ENCODE data around the gene PDE6B. TPM values are rescaled to one million over a fixed set of nuclear protein-coding genes. Genes with fewer than 3 reads are reported as not detected.

PDE6B gene
- total RNA-seq, 1 experiment from 2014 or later, result not detected

DNA sequence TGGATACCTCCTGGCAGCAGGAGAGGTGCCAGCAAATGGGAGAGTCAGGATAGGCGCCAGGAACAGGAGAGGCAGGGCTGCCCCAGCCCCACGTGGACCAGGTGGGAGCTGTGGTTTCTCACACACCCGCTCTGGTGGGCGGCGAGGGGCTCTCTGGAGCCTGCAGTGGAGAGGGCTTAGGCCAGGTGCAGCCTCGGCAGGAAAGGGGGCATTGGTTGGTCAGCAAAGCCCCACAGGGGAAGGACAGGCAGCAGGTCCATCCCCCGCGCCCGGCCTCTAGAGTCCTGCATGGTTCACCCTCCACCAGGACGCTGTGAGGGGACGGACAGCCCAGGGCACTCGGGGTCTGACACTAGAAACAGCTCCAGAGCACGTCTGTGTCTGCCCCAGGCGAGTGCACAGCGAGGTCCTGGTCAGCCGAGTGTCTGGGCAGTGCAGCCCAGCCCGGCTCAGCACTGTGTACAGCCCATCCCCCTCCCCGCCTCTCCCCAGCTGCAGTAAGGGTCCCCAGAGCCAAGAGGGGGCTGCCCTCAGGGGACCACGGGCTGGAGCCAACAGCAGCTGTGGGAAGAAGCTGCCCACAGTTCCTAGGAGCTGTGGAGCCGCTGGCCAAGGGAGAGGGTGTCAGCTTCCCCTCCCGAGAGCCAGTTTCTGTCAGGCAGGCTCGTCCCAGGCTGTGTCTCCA, 40.5 kb downstream of the PDE6B start:
- H4K20me1 ChIP-seq (ENCODE audit: low read length), result no peaks in the 10 kb centered on the region
- H3K4me2 ChIP-seq (ENCODE audit: low read length), result no peak overlapping the region
- ChIA-PET POLR2A (ENCODE audit: unreplicated experiment) (no interaction called here), CTCF (no interaction called here)
- H3K9ac ChIP-seq (ENCODE audit: low read length), result no peak overlapping the region
- H3K4me1 ChIP-seq (ENCODE audit: insufficient read depth, low read length), result no peaks in the 10 kb centered on the region
- no peaks in the 10 kb centered on the region for H3F3A ChIP-seq (ENCODE audit: low read length, unreplicated experiment)
- no peak overlapping the region for H3K4me3 ChIP-seq (ENCODE audit: low read length)
- no peaks in the 10 kb centered on the region for H3K36me3 ChIP-seq (ENCODE audit: low read depth, low read length)
- ATAC-seq (peak; percentile 35), DNase-seq (no peak)
- H2AFZ ChIP-seq (ENCODE audit: low read length), result no peak overlapping the region
- H3K27ac ChIP-seq (ENCODE audit: low read length), result no peak overlapping the region
- BruUV-seq (replicated peaks), result no TSS peak
- TF ChIP-seq, protein P1, sequence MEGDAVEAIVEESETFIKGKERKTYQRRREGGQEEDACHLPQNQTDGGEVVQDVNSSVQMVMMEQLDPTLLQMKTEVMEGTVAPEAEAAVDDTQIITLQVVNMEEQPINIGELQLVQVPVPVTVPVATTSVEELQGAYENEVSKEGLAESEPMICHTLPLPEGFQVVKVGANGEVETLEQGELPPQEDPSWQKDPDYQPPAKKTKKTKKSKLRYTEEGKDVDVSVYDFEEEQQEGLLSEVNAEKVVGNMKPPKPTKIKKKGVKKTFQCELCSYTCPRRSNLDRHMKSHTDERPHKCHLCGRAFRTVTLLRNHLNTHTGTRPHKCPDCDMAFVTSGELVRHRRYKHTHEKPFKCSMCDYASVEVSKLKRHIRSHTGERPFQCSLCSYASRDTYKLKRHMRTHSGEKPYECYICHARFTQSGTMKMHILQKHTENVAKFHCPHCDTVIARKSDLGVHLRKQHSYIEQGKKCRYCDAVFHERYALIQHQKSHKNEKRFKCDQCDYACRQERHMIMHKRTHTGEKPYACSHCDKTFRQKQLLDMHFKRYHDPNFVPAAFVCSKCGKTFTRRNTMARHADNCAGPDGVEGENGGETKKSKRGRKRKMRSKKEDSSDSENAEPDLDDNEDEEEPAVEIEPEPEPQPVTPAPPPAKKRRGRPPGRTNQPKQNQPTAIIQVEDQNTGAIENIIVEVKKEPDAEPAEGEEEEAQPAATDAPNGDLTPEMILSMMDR (conservative IDR thresholded peaks at IDR 0.05; ENCODE audit: low read depth, low read length), result no peak
- TF ChIP-seq EZH2 (IDR thresholded peaks at IDR 0.05; ENCODE audit: low read length, unreplicated experiment) (no peak), EZH2phosphoT487 (IDR thresholded peaks at IDR 0.05; ENCODE audit: borderline replicate concordance, low read length) (no peak)
- intact Hi-C loops (cut with micrococcal nuclease), result no loop called here
- H3K27me3 ChIP-seq (ENCODE audit: low read length), result no peaks in the 10 kb centered on the region
- H3K79me2 ChIP-seq (ENCODE audit: low read length), result no peaks in the 10 kb centered on the region
- no peaks in the 10 kb centered on the region for H3K9me3 ChIP-seq (ENCODE audit: low read length)
- H3K9me2 ChIP-seq (replicated peaks; ENCODE audit: low read length), result no peaks in the 10 kb centered on the region

DNA sequence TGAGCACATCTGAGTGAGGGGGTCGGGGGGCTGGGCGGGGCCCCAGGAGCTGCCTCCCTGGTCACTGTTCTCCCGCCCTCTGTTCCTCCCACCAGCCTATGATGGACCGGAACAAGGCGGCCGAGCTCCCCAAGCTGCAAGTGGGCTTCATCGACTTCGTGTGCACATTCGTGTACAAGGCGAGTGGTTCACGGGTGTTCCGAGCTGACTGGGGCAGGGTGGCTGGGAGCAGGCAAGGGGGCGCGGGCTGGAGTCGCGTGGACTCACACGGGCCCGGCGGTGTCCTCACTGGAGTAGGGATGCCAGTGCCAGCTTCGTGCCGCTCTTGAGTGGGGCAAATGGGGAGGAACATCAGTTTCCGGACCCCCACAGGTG, 41.0 kb downstream of the PDE6B start:
- no peaks in the 10 kb centered on the region for H3F3A ChIP-seq (ENCODE audit: low read length, unreplicated experiment)
- intact Hi-C loops (cut with micrococcal nuclease), result no loop called here
- TF ChIP-seq, protein P1 (conservative IDR thresholded peaks at IDR 0.05; ENCODE audit: low read depth, low read length), result no peak
- TF ChIP-seq EZH2phosphoT487 (IDR thresholded peaks at IDR 0.05; ENCODE audit: borderline replicate concordance, low read length) (no peak), EZH2 (IDR thresholded peaks at IDR 0.05; ENCODE audit: low read length, unreplicated experiment) (no peak)
- no peak overlapping the region for H3K4me2 ChIP-seq (ENCODE audit: low read length)
- no peak for ATAC-seq
- H3K4me3 ChIP-seq (ENCODE audit: low read length), result no peak overlapping the region
- no peak overlapping the region for H2AFZ ChIP-seq (ENCODE audit: low read length)
- no peaks in the 10 kb centered on the region for H3K79me2 ChIP-seq (ENCODE audit: low read length)
- H3K27ac ChIP-seq (ENCODE audit: low read length), result no peak overlapping the region
- DNase-seq, result no peak
- no peaks in the 10 kb centered on the region for H4K20me1 ChIP-seq (ENCODE audit: low read length)
- ChIA-PET POLR2A (ENCODE audit: unreplicated experiment) (no interaction called here), CTCF (no interaction called here)
- no peak overlapping the region for H3K9ac ChIP-seq (ENCODE audit: low read length)
- no peaks in the 10 kb centered on the region; the same call in 1 of the 2 replicates for H3K36me3 ChIP-seq (ENCODE audit: low read depth, low read length)
- BruUV-seq (replicated peaks), result no TSS peak
- no peaks in the 10 kb centered on the region for H3K9me3 ChIP-seq (ENCODE audit: low read length)
- no peaks in the 10 kb centered on the region for H3K4me1 ChIP-seq (ENCODE audit: insufficient read depth, low read length)
- H3K27me3 ChIP-seq (ENCODE audit: low read length), result no peaks in the 10 kb centered on the region
- no peaks in the 10 kb centered on the region for H3K9me2 ChIP-seq (replicated peaks; ENCODE audit: low read length)

DNA sequence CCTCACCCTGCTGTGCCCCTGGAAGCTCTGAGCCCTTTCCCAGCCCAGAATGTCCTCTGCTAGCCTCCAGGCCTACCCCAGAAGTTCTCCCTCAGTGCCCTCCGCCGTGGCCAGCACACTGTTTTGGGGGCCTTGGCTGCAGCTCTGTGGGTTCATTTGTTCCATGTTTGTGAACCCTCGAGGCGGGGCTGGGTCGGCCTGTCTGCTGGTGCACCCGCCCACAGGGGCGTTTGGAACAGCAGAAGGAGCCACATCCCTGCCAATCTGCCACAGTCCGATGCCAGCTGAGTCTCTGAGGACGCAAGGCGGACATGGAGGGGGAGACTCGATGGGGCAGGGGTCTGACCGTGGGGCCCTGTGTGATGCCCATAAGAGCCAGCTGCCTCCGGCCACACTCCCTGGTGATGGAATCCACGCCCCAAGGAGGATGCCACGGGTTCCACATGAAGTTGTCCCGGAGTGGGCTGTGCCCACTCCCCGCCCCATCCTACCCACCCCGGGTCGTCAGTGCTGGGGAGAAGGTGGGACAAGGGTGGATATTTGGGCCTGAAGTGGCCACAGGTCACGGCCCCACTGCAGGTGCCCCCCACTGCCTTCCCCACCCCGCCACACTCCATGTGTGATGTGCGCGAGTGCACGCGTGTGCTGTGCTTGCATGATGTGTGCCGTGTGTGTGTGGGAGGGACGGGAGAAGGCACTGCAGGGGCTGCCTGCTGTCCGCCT, 41.6 kb downstream of the PDE6B start:
- Histone ChIP-seq H3K4me1 (ENCODE audit: insufficient read depth, low read length) (no peaks in the 10 kb centered on the region), H2AFZ (ENCODE audit: low read length) (no peak overlapping the region), H3F3A (ENCODE audit: low read length, unreplicated experiment) (no peaks in the 10 kb centered on the region), H3K9me2 (replicated peaks; ENCODE audit: low read length) (no peaks in the 10 kb centered on the region), H3K79me2 (ENCODE audit: low read length) (no peaks in the 10 kb centered on the region), H3K4me2 (ENCODE audit: low read length) (no peak overlapping the region), H3K9me3 (ENCODE audit: low read length) (no peaks in the 10 kb centered on the region), H3K9ac (ENCODE audit: low read length) (no peak overlapping the region), H3K4me3 (ENCODE audit: low read length) (no peak overlapping the region), H3K27ac (ENCODE audit: low read length) (no peak overlapping the region), H3K27me3 (ENCODE audit: low read length) (no peaks in the 10 kb centered on the region), H3K36me3 (ENCODE audit: low read depth, low read length) (peaks cover 5% of the 10 kb centered on the region; the same call in 1 of the 2 replicates), H4K20me1 (ENCODE audit: low read length) (no peaks in the 10 kb centered on the region)
- DNase-seq (no peak), ATAC-seq (no peak)
- TF ChIP-seq, protein P1 (conservative IDR thresholded peaks at IDR 0.05; ENCODE audit: low read depth, low read length), result no peak
- TF ChIP-seq EZH2 (IDR thresholded peaks at IDR 0.05; ENCODE audit: low read length, unreplicated experiment), result no peak
- TF ChIP-seq EZH2phosphoT487 (IDR thresholded peaks at IDR 0.05; ENCODE audit: borderline replicate concordance, low read length), result no peak
- ChIA-PET POLR2A (ENCODE audit: unreplicated experiment) (no interaction called here), CTCF (no interaction called here)
- intact Hi-C loops (cut with micrococcal nuclease), result no loop called here
- BruUV-seq (replicated peaks), result no TSS peak

Measured in PC-3 (cell line).